ENCODE measurements around the gene NEU4.
A peak's percentile ranks its signal among the peaks of the same experiment; 100 is the strongest.
"Not testable (repeated sequence)": the region's sequence is repeated elsewhere in the genome, so short reads cannot be mapped to it uniquely, and the experiment has no call there.

The NEU4 gene

DNA sequence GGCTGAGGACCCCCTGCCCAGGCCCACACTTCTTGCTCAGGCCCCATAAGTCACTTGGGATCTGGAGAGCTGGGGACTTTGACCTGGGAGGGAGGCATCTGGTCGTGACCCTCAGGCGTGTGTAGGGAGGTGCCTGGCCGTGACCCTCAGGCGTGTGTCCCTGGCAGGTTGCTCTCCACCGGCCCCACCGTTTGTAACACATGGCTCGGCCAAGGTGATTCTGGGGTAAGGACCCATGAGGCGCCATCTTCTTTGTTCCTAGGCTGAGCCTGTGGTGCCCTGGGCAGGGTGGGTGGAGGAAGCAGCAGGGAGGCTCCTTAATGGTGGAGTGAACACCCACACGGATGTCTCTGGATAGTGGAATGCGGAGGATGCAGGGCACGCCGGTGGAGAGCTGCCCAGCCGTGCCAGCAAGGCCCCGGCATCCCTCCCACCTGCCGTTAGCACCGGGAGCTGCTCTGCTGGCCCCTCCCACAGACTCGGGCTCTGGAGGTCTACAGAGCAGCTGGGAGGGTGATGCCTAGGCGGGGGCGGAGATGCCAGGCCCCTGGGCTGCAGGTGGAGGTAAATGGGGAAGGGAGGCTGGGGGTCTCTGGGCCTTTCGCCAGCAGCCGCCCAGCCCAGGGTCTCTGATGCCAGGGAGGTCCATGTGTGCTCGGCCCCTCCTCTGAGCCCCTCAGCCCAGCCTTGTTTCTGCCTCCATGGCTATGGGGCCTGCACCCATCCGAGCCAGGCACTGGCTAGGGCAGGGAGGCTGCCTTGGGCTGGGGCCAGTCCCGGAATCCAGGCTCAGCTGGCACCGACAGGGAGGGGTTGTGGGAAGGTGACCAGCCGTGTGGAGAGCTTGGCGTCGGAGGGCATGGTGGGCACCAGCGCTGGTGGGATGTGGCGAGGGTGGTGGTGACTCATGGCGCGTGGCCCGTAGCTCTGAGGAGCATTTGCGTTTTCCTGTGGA, 33.5 kb upstream of the NEU4 start:
- no peak for DNase-seq (ENCODE audit: low spot score)

- DNase-seq (ENCODE audit: low spot score) = no peak
Observed at GRCh38 chr2:241776336-241777169, 32.4 kb upstream of the NEU4 start, which contains the start of gene GAL3ST2. GAL3ST2 (plus strand) TSS chr2:241776822; CDS start chr2:241776956, 134 bp downstream.

GRCh38 chr2:241777170-241777685, 31.8 kb upstream of the NEU4 start:
- DNase-seq (ENCODE audit: low spot score) = no peak

- no peak for DNase-seq (ENCODE audit: low spot score)
Observed at GRCh38 chr2:241777686-241778627, 31.0 kb upstream of the NEU4 start.

DNA sequence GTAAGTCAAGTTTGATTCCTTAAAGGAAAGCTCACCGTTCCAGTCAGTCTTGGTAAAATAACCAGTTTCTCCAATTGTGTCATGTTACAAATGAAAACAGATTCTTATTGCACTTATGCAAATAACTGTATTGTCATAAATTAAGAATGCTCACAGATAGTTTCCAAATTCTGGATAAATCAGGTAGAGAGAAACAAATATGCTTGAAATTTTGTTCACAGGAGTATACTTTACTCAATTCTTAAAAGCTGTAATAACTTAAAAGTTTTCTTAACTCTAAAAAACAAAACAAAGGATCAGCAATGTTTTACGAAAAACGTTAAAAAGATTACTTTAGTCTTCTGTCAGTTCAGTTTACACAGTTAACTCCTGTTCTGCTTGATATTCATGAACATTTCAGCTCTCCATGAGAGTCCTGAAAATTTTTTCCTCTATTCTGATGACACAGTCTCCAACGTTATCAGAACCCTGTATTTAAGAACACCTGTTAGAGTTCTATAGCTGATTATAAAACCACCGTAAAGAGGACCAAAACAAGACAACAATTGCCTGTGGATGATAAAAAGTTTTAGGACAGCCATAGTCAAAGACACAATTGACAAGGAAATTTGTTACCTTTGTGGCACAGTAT, 27.9 kb upstream of the NEU4 start:
- no peak for DNase-seq (ENCODE audit: low spot score)

- not testable (repeated sequence) for DNase-seq (ENCODE audit: low spot score)
Observed at GRCh38 chr2:241782053-241782452, 26.9 kb upstream of the NEU4 start.

DNA sequence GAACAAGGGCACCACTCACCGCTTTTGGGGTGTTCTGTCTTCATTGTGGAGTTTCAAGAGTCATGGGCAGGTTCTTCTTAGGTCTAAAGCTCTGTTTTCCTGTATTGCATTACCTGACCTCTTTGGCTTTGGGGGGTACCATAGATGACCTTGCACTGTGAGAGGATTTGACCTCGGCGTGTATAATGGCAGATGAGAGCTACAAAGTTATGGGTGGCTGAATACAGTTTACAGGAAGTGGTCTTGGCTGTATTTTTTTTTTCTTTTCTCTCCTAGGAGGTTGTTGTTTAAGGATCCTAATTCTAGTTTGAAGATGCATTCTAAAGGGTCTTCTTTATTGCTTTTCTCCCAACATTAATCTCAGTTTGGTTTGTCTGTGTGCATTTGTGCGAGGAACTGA, 20.9 kb upstream of the NEU4 start:
- no peak for DNase-seq (ENCODE audit: low spot score)

DNA sequence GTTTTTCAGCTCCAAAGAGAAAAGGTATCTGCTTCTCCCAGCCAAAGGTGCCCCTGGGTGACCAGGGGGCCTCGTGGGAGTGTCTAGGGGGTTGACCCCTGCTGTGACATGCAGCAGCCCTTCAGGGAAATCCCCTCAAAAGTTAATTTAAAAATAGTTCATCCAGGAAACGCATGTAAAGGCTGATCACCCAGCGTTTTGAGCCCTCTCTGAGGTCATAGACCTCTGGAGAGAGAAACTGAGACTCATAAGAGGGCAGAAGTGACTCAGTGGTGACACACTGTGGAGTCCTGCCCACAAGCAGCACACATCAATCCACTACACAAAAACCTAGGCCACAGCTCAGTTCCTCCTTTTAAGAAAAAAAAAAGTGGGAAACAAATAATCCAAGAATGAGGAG, 20.4 kb upstream of the NEU4 start:
- DNase-seq (ENCODE audit: low spot score) = peak; percentile 43

GRCh38 chr2:241791385-241791784, 17.6 kb upstream of the NEU4 start:
- DNase-seq (ENCODE audit: low spot score) = not testable (repeated sequence)

GRCh38 chr2:241793385-241793784, 15.6 kb upstream of the NEU4 start:
- DNase-seq (ENCODE audit: low spot score) = no peak

DNA sequence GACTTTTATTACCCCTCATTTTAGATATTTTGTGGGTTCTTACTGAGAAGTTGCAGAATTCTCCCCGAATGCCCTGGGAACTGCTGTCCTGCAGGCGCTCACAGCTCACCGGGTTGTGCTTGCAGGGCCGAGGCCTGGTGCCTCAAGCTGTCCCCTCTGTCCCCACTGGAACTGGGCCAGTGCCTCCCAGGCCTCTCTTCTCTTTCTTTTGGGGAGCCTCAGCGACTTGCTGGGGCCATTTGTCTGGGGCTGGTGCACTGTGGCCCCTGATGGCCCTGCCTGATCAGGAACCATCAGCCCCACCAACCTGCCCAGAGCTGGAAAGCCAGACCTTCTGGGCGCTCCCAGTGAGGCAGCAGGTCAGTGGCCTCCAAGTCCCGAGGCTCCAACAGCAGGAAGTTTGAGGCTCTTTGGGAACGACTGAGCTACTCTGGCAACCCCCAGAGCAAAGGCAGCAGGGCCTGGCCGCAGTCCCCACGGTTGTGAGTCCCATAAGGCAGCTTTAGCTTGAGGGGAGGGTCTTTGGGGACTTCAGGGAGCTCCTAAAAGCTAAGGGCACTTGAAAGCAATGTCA, 14.7 kb upstream of the NEU4 start:
- no peak for DNase-seq (ENCODE audit: low spot score)

GRCh38 chr2:241795021-241795999, 13.7 kb upstream of the NEU4 start:
- DNase-seq (ENCODE audit: low spot score) = no peak

DNA sequence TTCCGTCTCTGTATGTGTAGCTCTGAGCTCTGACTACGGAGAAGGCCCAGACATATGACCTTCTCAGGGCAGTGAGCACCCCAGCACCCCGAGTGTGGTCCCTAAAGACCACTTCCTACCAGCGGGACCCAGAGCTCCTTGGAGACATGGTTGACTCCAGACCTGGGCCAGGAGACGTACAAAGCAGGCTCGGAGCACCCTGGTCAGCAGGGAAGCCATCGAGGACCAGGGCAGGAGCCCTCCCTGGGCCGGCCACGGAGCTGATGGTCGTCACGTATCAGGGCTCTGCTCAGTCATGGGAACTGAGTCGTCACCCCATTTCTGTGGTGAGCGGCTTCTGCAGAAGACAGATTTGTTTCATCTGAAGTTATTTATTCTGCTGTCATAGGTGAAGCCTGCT, 12.8 kb upstream of the NEU4 start:
- no peak for DNase-seq (ENCODE audit: low spot score)

DNA sequence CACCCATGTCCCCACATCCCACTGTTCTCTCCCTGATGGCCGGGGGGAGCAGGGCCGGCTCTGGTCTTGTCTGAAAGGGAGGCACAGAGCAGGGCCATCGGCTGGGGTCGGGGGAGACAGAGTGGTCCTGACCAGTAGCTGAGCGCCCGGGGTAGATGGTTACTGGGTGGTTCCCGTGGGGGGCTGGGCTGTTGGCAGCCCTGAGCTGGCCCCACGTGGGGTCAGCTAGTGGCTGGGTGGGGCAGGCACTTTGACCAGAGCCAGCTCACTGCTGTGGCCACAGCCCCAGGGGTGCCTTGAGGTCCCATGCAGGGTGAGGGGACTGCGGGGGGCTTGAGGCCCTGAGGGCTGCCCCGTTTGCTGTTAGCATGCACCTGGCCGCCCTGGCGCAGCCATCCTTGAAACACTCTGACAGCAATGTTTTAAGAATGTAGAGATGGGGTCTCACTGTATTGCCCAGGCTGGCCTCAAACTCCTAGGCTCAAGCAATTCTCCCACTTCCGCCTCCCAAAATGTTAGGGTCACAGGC, 12.3 kb upstream of the NEU4 start:
- no peak for DNase-seq (ENCODE audit: low spot score)

- DNase-seq (ENCODE audit: low spot score) = no peak
Observed at GRCh38 chr2:241797441-241798080, 11.4 kb upstream of the NEU4 start.

- DNase-seq (ENCODE audit: low spot score) = no peak
Observed at GRCh38 chr2:241798081-241798630, 10.8 kb upstream of the NEU4 start.

GRCh38 chr2:241798631-241799521, 10.1 kb upstream of the NEU4 start:
- no peak for DNase-seq (ENCODE audit: low spot score)
